ENCODE data around the gene MMEL1.
A peak's percentile ranks its signal among the peaks of the same experiment; 100 is the strongest.

- no peak for TF ChIP-seq EZH2 (IDR thresholded peaks at IDR 0.05; ENCODE audit: borderline replicate concordance)
- TF ChIP-seq CTCF (IDR thresholded peaks at IDR 0.05; ENCODE audit: poor library complexity): peak; percentile 53
Observed at GRCh38 chr1:2554621-2555387, 78.0 kb downstream of the MMEL1 start.

Measured in hepatocyte (in vitro differentiated cells).